Activated gamma-delta T cell treated with anti-CD3 and anti-CD28 coated beads, Interleukin-2, amount 50 U/mL, for 16 hours (primary cell): ENCODE results near the gene C6orf62.
A peak's percentile ranks its signal among the peaks of the same experiment; 100 is the strongest.
"Not testable (repeated sequence)": the region's sequence is repeated elsewhere in the genome, so short reads cannot be mapped to it uniquely, and the experiment has no call there.

ENCODE experiments used
- DNase-seq: peaks from one replicate; pipeline ENCODE4 v3.0.0-alpha.2; 2020; ENCODE audit warnings: low read depth

The C6orf62 gene

DNA sequence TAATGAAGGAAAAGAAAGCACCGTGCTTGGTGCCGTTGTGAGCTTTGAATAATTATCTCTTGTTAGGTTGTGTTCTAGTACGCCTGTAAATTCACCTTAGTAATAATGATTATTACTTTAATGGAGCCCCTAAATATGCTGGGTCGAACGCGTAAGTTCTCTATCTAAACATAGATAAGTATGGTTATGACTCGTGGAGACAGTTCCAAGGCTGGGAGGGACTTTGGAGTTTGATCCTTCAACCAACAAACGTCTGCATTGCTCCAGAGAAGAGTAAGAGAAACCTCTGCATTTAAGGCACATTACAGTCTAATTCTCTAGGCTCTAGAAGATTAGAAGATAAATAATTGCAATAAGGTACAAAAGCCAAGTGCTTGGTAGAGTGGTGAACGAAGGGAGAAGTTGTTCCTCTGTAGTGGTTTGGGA lies 51.6 kb downstream of the C6orf62 start:
- no peak for DNase-seq

DNA sequence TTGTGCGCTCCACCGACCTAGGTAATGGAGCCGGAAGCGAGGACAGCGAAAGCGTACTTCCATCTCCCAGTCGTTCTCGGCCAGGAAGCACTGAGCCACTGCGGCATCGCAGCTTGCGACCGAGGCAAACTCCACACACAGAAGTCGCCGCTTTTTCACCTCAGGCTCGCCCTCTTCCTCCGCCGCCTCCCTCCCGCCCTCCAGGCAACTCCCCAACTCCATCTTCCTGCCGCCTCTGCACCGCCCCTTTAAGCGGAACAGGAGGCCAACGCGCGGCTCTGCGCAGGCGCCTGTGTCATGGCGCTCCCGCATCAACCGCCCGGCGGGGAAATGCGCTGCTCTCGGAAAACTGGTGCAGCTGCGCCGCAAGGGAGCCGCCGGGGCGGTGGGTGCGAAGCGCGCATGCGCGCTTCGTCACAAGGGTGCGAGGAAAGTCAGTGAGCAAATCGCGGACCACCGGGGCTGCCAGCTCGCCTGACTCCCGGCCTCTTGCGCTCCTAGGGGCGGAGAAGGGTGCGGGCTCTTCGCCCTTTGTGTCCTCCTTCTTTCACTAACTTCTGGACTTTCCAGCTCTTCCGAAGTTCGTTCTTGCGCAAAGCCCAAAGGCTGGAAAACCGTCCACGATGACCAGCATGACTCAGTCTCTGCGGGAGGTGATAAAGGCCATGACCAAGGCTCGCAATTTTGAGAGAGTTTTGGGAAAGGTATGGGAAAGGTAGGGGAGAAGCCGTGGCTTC lies 52.1 kb downstream of the C6orf62 start, which contains the start of the genes ACOT13 and TDP2:
Gene ACOT13 (plus strand): TSS at position 437 of the 737 bp plus-strand sequence. CDS start 187 bp downstream, at position 624.
Gene TDP2 (minus strand): TSS at position 259 of the 737 bp plus-strand sequence. CDS start 37 bp downstream, at position 222.
- DNase-seq: peak; percentile 90

DNA sequence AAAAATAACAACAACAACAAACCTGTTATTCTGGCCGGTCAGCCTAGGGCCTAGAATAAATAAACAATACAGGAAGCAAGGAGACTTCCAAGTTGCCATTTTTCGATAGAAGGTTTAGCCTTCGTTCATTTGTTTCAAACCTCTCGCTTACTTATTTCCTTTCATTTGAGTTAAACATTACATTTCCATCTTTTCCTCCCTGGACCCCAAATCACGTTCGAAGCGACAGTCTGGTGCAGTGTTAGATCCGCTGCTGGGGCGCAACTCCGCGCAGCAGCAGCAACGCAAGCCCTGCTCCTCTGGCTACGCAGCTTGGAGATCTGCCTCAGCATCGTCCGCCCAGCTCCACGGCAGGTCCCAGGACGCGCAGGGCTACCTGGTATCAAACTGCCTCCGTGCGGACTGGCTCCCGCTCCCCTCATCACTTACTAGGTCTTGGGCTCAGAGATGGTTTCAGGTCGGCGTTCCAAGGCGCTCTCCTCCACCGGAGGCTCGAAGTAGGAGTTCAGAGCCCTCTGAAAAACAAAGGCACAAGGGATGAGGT lies 52.8 kb downstream of the C6orf62 start:
- DNase-seq: peak; percentile 12

DNA sequence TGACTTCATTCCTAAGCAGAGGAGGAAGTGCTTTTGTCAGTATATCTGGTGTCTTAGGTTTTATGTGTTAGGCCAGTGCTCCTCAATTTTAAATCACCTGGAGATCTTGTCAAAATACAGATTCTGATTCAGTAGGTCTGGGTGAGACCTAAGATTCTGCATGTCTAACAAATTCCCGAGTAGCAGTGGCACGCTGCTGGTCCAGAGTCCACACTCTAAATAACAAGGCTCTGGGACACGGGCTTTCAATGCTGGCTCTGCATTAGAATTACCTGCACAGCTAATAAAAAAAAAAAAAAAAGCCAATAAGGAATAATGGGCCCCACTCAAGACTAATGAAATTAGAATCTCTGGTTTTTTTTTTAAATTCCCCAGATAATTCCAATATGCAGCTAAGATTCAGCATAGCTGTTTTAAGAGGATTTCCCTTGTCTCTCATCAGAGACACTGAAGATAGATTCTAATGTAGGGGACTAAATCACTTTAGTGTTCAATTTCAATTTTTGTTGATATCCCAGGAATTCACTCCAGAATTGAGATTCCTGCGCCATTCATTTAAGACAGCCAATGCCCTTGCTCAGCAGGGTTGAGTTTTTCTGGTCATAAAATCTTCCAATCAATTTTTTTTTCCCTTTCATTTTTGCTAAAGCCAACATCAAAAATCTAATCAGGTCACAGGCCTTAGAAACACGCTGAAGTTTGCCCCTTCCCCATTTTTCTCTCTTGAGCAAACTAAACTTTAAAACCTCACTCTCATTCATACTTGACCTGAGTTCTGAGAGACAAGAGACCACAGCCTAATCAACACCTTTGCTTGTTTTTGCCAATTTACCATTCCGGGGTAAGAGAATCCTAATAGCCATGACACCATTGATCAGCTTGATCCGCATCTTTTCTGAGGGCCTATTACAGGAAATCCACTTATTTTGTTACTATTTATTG lies 54.6 kb downstream of the C6orf62 start:
- DNase-seq: no peak

DNA sequence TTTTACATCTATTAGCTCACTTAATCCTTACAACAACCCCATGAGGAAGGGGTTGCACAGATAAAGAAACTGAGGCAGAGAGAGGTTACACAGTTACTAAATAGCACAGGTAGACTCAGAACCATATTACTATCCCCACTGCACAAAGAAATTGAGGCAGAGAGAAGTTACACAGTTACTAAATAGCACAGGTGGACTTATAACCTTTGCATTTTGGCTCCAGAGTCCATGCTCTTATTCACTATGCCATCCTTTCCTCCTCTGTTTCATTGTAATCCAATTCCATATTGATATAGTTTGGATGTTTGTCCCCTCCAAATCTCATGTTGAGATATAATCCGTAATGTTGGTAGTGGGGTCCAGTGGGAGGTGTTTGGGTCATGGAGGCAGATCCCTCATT lies 55.8 kb downstream of the C6orf62 start:
- no peak for DNase-seq

DNA sequence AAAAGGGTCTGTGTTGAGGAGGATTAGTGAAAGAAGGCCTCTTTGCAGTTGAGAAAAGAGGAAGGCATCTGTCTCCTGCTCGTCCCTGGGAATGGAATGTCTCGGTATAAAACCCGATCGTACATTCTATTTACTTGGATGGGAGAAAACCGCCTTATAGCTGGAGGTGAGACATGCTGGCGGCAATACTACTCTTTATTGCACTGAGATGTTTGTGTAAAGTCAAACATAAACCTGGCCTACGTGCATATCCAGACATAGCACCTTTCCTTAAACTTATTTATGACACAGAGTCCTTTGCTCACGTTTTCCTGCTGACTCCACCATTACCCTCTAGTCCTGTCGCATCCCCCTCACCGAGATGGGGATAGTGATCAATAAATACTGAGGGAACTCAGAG lies 56.7 kb downstream of the C6orf62 start:
- DNase-seq: no peak

DNA sequence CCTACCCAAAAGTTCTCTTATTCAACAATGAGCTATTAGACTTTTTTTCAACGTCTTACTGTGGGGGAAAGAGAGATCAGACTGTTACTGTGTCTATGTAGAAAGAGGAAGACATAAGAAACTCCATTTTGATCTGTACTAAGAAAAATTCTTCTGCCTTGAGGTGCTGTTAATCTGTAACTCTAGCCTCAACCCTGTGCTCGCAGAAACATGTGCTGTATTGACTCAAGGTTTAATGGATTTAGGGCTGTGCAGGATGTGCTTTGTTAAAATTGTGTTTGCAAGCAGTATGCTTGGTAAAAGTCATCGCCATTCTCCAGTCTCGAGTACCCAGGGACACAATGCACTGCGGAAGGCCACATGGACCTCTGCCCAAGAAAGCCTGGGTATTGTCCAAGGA lies 57.2 kb downstream of the C6orf62 start:
- DNase-seq: not testable (repeated sequence)

DNA sequence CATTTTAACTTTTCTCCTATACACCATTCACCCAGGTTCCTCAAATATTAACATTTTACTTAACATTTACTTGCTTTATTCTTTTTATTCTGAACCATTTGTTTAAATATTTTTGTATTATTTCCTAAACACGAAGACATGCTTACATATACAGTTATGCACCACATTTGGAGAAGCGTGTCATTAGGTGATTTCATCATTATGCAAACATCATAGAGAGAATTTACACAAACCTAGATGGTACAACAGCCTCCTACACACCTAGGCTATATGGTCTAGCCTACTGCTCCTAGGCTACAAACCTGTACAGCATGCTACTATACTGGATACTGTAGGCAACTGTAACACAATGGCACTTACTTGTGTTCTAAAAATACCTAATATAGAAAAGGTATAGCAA lies 58.8 kb downstream of the C6orf62 start:
- DNase-seq: no peak

DNA sequence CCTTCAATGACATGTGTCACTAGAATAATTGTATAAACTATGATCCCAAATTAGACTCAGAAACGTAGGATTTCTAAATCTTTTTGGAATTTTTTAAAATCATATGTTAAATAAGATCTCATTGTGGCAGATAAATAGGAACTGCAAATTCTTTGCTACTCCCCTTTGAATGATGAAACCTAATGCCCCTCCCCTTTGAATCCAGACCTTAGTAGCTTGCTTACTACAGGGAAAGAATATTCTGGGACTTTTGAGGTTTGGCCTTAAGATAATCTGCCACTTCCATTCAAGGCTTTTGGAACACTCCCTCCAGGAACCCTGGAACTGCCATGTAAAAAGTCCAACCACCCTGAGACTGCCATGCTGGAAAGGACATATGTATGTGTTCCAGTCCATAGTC lies 59.4 kb downstream of the C6orf62 start:
- no peak for DNase-seq

DNA sequence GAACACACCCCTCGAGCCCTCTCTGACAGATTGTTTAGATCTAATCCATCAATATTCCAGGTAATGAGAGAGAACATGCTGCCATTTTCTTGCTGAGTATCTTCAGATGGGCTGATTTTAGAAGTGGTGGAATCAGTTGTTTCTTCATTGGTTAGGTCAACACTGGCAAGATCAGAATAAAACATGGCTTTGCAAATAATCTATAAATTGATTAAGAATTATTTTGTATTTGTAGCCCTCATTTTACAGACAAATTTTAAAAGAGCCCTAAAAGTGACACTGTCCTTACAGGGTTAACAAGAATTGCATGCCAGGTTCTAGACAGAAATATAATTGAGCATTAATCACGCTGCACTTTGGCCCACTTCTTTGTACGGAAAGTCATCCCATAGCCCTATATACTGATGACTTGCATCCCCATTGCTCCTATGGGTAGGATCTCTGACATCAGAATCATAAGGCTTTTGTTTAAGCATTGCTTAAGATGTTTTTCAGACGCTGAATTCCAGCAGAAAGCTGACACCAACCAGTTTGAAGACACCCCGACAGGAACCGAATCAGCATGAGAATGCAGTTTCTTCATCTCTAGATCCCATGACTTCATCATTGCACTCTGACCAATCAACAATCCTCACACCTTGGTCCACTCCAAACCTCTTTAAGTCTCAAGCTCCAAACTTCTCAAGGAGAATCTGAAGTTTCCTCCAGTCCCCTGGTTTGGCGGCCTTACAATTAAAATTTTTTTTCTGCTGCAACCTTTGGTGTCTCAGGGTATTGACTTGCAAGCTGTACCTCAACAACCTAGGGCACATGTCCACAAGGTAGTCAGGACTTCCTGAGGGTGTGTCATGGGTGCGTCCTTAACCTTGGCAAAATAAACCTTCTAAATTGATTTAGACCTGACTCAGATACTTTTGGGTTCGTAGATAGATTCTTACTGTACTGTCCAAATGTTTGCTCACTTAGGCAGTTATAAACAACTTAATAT lies 60.1 kb downstream of the C6orf62 start:
- DNase-seq: no peak

DNA sequence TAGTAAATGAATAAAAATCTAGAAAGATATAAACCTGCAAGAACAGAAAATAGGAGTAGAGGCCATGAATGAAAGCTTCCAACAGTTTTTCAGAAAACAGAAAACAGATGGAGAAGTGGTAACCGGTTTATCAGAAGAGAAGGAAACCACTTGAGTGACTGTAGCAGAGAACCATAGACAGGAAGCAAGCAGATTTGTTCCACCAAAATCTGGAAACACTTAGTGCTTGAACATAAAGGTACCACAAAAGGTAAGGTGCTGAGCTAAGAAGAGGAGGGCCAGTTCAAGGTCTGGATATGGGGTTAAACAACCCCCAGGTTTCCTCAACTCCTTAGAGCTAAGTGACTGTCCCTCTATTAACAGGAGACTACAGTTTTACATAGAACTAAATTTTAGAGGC lies 63.7 kb downstream of the C6orf62 start:
- no peak for DNase-seq
